GM12873 (cell line): ENCODE measurements around the gene ARPC1B.

ENCODE experiments used
- CTCF ChIP-seq: IDR thresholded peaks from 2 replicates; pipeline ENCODE4 v1.5.1; 2012; ENCODE audit warnings: low read depth, mild to moderate bottlenecking, moderate library complexity, low read length, control low read depth; ENCODE audit not compliant: insufficient read depth; ENCODE audit errors: missing control alignments

The ARPC1B gene

GRCh38 chr7:99404235-99404976, 29.9 kb downstream of the ARPC1B start:
- TF ChIP-seq CTCF = no peak

- TF ChIP-seq CTCF = no peak
Measured at GRCh38 chr7:99404977-99405320, 30.4 kb downstream of the ARPC1B start.

GRCh38 chr7:99406557-99406956, 32.0 kb downstream of the ARPC1B start:
- peak; percentile 24 for TF ChIP-seq CTCF

GRCh38 chr7:99407872-99408378, 33.4 kb downstream of the ARPC1B start:
- TF ChIP-seq CTCF = no peak

- no peak for TF ChIP-seq CTCF
Measured at GRCh38 chr7:99408379-99409191, 34.1 kb downstream of the ARPC1B start, which contains the start of the genes BUD31 and PDAP1. Gene BUD31 (plus strand): TSS chr7:99408969. CDS start chr7:99411093, 2,124 bp downstream. Gene PDAP1 (minus strand): TSS chr7:99408597. CDS start chr7:99408548, 49 bp downstream.

- TF ChIP-seq CTCF = no peak
Measured at GRCh38 chr7:99409192-99409572, 34.7 kb downstream of the ARPC1B start.

GRCh38 chr7:99409806-99410205, 35.3 kb downstream of the ARPC1B start:
- TF ChIP-seq CTCF = no peak
